K562 (cell line): ENCODE measurements around the gene CPNE1.

Experiments used
- CBX2 ChIP-seq: fragments of 200-600 bp; sonication (generic); IDR thresholded peaks from one replicate; pipeline ENCODE4 v1.6.1; 2012; ENCODE audit warnings: mild to moderate bottlenecking, low read length, inconsistent platforms; ENCODE audit not compliant: insufficient read depth, poor library complexity, severe bottlenecking
- EWSR1 ChIP-seq: fragments of 450-650 bp; IDR thresholded peaks from 2 replicates; pipeline ENCODE4 v1.6.1; 2018; ENCODE audit warnings: borderline replicate concordance, mild to moderate bottlenecking, low read depth, moderate library complexity; ENCODE audit not compliant: partially characterized antibody
- FOS ChIP-seq: IDR thresholded peaks from 3 replicates; pipeline ENCODE4 v1.6.1; 2011; ENCODE audit not compliant: insufficient read length; ENCODE audit errors: extremely low read depth
- HIVEP1 ChIP-seq: fragments of 250-450 bp; sonication (Bioruptor Pico); IDR thresholded peaks from 2 replicates; pipeline ENCODE4 v1.4.0; 2020; ENCODE audit warnings: mild to moderate bottlenecking
- POLR2A ChIP-seq: fragments of 450-650 bp; conservative IDR thresholded peaks from 2 replicates; pipeline ENCODE4 v1.6.1; 2016
- STAT5A ChIP-seq: IDR thresholded peaks from 2 replicates; pipeline ENCODE4 v1.6.1; 2012; ENCODE audit warnings: low read length, inconsistent platforms, borderline replicate concordance
- TAF1 ChIP-seq: IDR thresholded peaks from 2 replicates; pipeline ENCODE4 v1.6.1; 2011; ENCODE audit warnings: mild to moderate bottlenecking, low read length, moderate library complexity; ENCODE audit not compliant: insufficient read depth, control insufficient read depth, severe bottlenecking; ENCODE audit errors: extremely low read depth
- TEAD2 ChIP-seq: fragments of 450-650 bp; IDR thresholded peaks from 2 replicates; pipeline ENCODE4 v1.6.1; 2016; ENCODE audit warnings: missing genetic modification characterization, control low read depth, missing compliant biosample characterization
- TF ChIP-seq, protein P1 (sequence below), 3 experiments: IDR thresholded peaks in 2 of 3; conservative IDR thresholded peaks in 1 of 3; 2 replicates each; pipeline ENCODE4 v1.5.1; 2011 to 2012; ENCODE audit warnings: low read length in 3 of 3, mild to moderate bottlenecking in 3 of 3, control low read depth in 2 of 3, improper control_type of control experiment in 1 of 3, inconsistent platforms in 1 of 3, low read depth in 1 of 3, mixed read lengths in 1 of 3, moderate library complexity in 1 of 3; ENCODE audit not compliant: insufficient read depth in 2 of 3
- TF ChIP-seq, protein P2 (sequence below): fragments of 450-650 bp; formaldehyde crosslinking; IDR thresholded peaks from 2 replicates; pipeline ENCODE4 v1.4.0; 2022; ENCODE audit warnings: missing genetic modification characterization
- TF ChIP-seq, protein P3 (sequence below): fragments of 250-450 bp; sonication (Bioruptor Pico); IDR thresholded peaks from 2 replicates; pipeline ENCODE4 v1.6.1; 2021; ENCODE audit warnings: mild to moderate bottlenecking
- TF ChIP-seq, protein P4 (sequence below): sonication (generic); formaldehyde crosslinking; IDR thresholded peaks from 2 replicates; pipeline ENCODE4 v1.8.1; 2023; ENCODE audit warnings: mild to moderate bottlenecking, missing genetic modification reagents
- TF ChIP-seq, protein P5 (sequence below): sonication (generic); formaldehyde crosslinking; IDR thresholded peaks from 2 replicates; pipeline ENCODE4 v1.8.1; 2022; ENCODE audit warnings: missing genetic modification reagents

- TF ChIP-seq, protein P1, sequence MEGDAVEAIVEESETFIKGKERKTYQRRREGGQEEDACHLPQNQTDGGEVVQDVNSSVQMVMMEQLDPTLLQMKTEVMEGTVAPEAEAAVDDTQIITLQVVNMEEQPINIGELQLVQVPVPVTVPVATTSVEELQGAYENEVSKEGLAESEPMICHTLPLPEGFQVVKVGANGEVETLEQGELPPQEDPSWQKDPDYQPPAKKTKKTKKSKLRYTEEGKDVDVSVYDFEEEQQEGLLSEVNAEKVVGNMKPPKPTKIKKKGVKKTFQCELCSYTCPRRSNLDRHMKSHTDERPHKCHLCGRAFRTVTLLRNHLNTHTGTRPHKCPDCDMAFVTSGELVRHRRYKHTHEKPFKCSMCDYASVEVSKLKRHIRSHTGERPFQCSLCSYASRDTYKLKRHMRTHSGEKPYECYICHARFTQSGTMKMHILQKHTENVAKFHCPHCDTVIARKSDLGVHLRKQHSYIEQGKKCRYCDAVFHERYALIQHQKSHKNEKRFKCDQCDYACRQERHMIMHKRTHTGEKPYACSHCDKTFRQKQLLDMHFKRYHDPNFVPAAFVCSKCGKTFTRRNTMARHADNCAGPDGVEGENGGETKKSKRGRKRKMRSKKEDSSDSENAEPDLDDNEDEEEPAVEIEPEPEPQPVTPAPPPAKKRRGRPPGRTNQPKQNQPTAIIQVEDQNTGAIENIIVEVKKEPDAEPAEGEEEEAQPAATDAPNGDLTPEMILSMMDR (IDR thresholded peaks at IDR 0.05 in 2 of 3, conservative IDR thresholded peaks at IDR 0.05 in 1 of 3; ENCODE audit: insufficient read depth in 2 of 3, low read depth in 1 of 3, low read length in 3 of 3) = no peak
- TF ChIP-seq TAF1 = no peak
- TF ChIP-seq, protein P2, sequence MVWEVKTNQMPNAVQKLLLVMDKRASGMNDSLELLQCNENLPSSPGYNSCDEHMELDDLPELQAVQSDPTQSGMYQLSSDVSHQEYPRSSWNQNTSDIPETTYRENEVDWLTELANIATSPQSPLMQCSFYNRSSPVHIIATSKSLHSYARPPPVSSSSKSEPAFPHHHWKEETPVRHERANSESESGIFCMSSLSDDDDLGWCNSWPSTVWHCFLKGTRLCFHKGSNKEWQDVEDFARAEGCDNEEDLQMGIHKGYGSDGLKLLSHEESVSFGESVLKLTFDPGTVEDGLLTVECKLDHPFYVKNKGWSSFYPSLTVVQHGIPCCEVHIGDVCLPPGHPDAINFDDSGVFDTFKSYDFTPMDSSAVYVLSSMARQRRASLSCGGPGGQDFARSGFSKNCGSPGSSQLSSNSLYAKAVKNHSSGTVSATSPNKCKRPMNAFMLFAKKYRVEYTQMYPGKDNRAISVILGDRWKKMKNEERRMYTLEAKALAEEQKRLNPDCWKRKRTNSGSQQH (CRISPR knock-in tag) = no peak
- TF ChIP-seq, protein P3, sequence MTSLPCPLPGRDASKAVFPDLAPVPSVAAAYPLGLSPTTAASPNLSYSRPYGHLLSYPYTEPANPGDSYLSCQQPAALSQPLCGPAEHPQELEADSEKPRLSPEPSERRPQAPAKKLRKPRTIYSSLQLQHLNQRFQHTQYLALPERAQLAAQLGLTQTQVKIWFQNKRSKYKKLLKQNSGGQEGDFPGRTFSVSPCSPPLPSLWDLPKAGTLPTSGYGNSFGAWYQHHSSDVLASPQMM = no peak
- no peak for TF ChIP-seq HIVEP1 (CRISPR knock-in tag)
- TF ChIP-seq CBX2 = no peak
- TF ChIP-seq, protein P4, sequence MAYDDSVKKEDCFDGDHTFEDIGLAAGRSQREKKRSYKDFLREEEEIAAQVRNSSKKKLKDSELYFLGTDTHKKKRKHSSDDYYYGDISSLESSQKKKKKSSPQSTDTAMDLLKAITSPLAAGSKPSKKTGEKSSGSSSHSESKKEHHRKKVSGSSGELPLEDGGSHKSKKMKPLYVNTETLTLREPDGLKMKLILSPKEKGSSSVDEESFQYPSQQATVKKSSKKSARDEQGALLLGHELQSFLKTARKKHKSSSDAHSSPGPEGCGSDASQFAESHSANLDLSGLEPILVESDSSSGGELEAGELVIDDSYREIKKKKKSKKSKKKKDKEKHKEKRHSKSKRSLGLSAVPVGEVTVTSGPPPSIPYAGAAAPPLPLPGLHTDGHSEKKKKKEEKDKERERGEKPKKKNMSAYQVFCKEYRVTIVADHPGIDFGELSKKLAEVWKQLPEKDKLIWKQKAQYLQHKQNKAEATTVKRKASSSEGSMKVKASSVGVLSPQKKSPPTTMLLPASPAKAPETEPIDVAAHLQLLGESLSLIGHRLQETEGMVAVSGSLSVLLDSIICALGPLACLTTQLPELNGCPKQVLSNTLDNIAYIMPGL = no peak; the same call in 1 of the 2 replicates
- TF ChIP-seq, protein P5, sequence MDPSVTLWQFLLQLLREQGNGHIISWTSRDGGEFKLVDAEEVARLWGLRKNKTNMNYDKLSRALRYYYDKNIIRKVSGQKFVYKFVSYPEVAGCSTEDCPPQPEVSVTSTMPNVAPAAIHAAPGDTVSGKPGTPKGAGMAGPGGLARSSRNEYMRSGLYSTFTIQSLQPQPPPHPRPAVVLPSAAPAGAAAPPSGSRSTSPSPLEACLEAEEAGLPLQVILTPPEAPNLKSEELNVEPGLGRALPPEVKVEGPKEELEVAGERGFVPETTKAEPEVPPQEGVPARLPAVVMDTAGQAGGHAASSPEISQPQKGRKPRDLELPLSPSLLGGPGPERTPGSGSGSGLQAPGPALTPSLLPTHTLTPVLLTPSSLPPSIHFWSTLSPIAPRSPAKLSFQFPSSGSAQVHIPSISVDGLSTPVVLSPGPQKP = no peak
- no peak for TF ChIP-seq POLR2A
- TF ChIP-seq STAT5A = no peak
- no peak for TF ChIP-seq FOS
- no peak for TF ChIP-seq TEAD2 (tag)
- no peak for TF ChIP-seq EWSR1
These were observed 33.8 kb upstream of the CPNE1 start for GRCh38 chr20:35698298-35699126.
